ENCODE data around the gene LRRC51. TPM values are rescaled to one million over a fixed set of nuclear protein-coding genes. Genes with fewer than 3 reads are reported as not detected.

The LRRC51 gene
- total and polyA plus RNA-seq, 2 donors (not counting 3 experiments of a cell fraction or from before 2014, with no cell fraction given) = 3.5 to 6.1 TPM

- H3K4me2 ChIP-seq (ENCODE audit: insufficient read depth, low read length) = peak overlapping the region; percentile 75
- DNase-seq (ENCODE audit: low read depth, low spot score) (peak; percentile 80), FAIRE-seq (peak; percentile 94)
- no peaks in the 10 kb centered on the region for H3K27me3 ChIP-seq (ENCODE audit: control insufficient read depth in 2 of 2, insufficient read depth in 2 of 2, low read length in 2 of 2)
- no peaks in the 10 kb centered on the region for H3K9me1 ChIP-seq (replicated peaks; ENCODE audit: control insufficient read depth, extremely low read depth, insufficient read depth, low read length)
- no peaks in the 10 kb centered on the region for H3K9me3 ChIP-seq (replicated peaks; ENCODE audit: control insufficient read depth, insufficient read depth, low read length)
- POLR2A ChIA-PET = interaction anchor here (1.1 to 1.2 kb wide), 2 partner anchors 40 to 151 kb away, joined by 3 read pairs; partner anchors contain the start of gene ANAPC15
- CTCF ChIA-PET = interaction anchor here (0.9 to 6.9 kb wide), 8 partner anchors 19 to 112 kb away, joined by 3 to 46 read pairs (median 4); no protein-coding TSS in a partner anchor
- intact Hi-C loops (cut with micrococcal nuclease) = loop anchor here (1.0 kb wide), 2 partner anchors 8 to 31 kb away; partner anchors contain the start of genes LRRC51 and NUMA1
- H3K79me2 ChIP-seq (ENCODE audit: control insufficient read depth, insufficient read depth, low read length) = peaks cover 85% of the 10 kb centered on the region
- TF ChIP-seq FOS (IDR thresholded peaks at IDR 0.05; ENCODE audit: borderline replicate concordance, insufficient read depth, low read length) = peak; percentile 77
- TF ChIP-seq POLR2A (IDR thresholded peaks at IDR 0.05; ENCODE audit: low read depth, low read length) = no peak
- no peak for TF ChIP-seq GATA2 (IDR thresholded peaks at IDR 0.05; ENCODE audit: insufficient read depth, insufficient read length, low read depth, low read length)
- no peak for TF ChIP-seq EZH2 (IDR thresholded peaks at IDR 0.05; ENCODE audit: borderline replicate concordance, low read depth, low read length, severe bottlenecking)
- TF ChIP-seq MYC (IDR thresholded peaks at IDR 0.05; ENCODE audit: low read depth, low read length) = no peak
- no peak for TF ChIP-seq MAX (IDR thresholded peaks at IDR 0.05; ENCODE audit: insufficient read depth, insufficient read length)
- TF ChIP-seq JUN (IDR thresholded peaks at IDR 0.05; ENCODE audit: borderline replicate concordance, insufficient read depth, insufficient read length, low read depth) = peak; percentile 77
- no peak for TF ChIP-seq CTCF (IDR thresholded peaks at IDR 0.05; ENCODE audit: extremely low read depth in 1 of 2, insufficient read depth in 1 of 2, low read depth in 1 of 2, low read length in 2 of 2)
- peak; percentile 78 for TF ChIP-seq POLR2AphosphoS5 (IDR thresholded peaks at IDR 0.05; ENCODE audit: insufficient read depth, low read depth, low read length)
- no peaks in the 10 kb centered on the region for H4K20me1 ChIP-seq (replicated peaks; ENCODE audit: control insufficient read depth, extremely low read depth, insufficient read depth, low read length)
- H3K27ac ChIP-seq (ENCODE audit: insufficient read depth, low read depth, low read length) = peak overlapping the region; percentile 65
- dilution Hi-C loops (cut with MboI; ENCODE audit: extremely low pct_ligation_motif_present, low sequenced_read_pairs) = no loop called here
- BruUV-seq (replicated peaks) = TSS peak; percentile 24
- no peak overlapping the region for H2AFZ ChIP-seq (ENCODE audit: low read depth, low read length)
- no peaks in the 10 kb centered on the region for H3K36me3 ChIP-seq (ENCODE audit: control insufficient read depth in 2 of 2, extremely low read depth in 1 of 2, insufficient read depth in 2 of 2, low read length in 2 of 2)
- H3K4me3 ChIP-seq (replicated peaks in 1 of 3; ENCODE audit: insufficient read depth in 1 of 3, low read depth in 1 of 3, low read length in 3 of 3) = peak overlapping the region in 1 of 3 experiments; percentile 4
- peak overlapping the region; percentile 35 for H3K9ac ChIP-seq (replicated peaks; ENCODE audit: extremely low read depth, insufficient read depth, low read length)
- H3K4me1 ChIP-seq (ENCODE audit: control insufficient read depth, extremely low read depth, insufficient read depth, low read length) = peaks cover 54% of the 10 kb centered on the region
Measured at GRCh38 chr11:72072348-72072747, 8.3 kb upstream of the LRRC51 start.

Measured in endothelial cell of umbilical vein (primary cell).